Pons (tissue), 1 donor: ENCODE measurements around the gene GPR34.
A peak's percentile ranks its signal among the peaks of the same experiment; 100 is the strongest.
"Not testable (repeated sequence)": the region's sequence is repeated elsewhere in the genome, so short reads cannot be mapped to it uniquely, and the experiment has no call there.

Experiments
- DNase-seq: peaks from one replicate; pipeline ENCODE4 v3.0.0-alpha.2; 2016; ENCODE audit warnings: low spot score

Gene GPR34, protein sequence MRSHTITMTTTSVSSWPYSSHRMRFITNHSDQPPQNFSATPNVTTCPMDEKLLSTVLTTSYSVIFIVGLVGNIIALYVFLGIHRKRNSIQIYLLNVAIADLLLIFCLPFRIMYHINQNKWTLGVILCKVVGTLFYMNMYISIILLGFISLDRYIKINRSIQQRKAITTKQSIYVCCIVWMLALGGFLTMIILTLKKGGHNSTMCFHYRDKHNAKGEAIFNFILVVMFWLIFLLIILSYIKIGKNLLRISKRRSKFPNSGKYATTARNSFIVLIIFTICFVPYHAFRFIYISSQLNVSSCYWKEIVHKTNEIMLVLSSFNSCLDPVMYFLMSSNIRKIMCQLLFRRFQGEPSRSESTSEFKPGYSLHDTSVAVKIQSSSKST

DNA sequence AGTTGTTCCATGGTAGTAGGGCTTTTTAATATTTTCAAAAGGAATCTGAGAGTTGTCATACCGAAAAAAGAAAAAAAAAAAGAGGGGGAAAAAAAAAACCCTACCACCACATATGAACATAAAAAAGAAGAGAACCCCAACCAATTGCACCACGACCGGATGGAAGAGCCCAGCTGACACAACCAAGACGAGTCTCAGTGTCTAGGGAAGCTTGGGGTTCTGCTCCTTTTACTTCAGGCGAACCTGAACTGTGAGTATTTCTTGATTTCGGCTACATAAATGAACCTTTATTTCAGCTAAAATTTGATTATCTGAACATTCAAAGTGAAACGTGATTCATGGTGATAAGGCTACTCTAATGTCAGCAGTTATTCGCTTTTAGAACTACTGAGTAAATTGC, at the start of gene GPR34:
GPR34 (plus strand) TSS at position 139 of the 400 bp plus-strand sequence. CDS start 6,661 bp downstream, outside the sequence.
- DNase-seq, result peak; percentile 41

DNA sequence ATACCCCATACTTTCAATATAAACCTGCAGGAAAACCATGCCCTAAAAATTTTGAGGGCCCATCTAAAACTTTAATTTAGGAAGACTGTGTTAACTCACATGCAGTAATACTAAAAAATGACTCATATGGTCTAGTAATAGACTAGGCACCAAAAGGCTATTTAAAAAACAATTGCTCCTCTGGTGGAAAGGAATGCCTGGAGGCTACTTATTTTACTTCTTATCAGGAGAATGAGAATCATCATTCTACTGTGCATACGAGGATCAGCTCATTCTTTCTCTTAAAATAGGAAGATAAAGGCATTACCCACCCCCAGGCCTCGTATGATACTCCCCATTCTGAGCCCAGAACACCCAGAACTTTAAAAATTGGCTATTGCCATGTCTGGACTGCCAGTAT, 42.6 kb upstream of the GPR34 start:
- not testable (repeated sequence) for DNase-seq

DNA sequence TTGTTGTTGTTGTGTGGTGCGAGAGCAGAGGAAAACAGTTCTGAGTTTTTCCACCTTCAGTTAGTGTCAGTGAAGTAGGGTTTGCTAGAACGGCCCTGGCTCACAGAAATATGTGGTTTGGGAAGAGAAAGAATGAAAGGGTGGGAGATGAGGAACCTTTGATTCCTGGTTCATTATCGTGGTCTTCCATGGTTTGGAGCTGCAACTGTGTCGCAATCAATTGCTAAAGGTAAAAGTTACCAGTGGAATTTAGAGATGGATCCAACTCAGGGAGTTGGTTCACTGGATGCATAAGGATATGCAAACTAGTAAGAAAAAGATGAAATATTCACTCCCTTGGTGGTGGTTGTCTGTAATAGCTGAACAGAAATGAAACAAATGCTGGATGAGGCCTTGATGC, 35.6 kb upstream of the GPR34 start:
- DNase-seq, result no peak

DNA sequence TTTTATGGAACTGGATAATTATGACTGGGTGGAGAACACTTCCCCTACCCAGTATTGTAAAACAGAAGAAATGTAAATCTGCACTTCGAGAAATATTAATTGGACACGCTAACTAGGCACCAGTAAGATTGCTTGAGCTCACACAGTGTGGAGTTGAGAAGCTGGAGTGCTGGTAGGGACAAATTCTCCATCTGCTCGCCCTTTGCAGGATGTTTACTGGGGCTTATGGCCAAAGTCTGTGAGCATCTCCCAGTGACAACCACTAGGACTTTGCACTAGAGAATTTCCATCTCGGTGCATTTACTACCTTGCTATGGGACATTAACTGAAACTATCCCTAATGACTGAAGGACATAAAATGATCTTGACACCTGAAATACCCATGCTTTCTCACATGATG, 33.7 kb upstream of the GPR34 start:
- DNase-seq, result no peak

DNA sequence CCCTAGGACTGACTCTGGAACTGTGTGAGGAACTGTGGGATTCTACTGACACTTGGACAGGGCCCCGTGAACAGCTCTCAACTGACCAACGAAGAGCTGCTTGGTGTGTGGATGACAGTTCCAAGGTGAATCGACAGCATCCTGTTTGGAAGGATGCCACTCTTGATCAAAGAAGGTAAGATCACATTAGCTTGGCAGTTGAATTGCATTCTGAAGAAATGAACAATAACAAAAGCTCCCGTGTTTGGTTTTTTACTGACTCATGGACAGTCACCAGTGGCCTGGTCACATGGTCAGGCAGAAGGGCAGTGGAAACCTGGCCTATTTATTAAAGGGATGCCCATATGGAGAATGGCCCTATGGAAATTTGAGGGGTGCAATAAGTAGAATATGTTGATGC, 33.1 kb upstream of the GPR34 start:
- DNase-seq, result no peak

DNA sequence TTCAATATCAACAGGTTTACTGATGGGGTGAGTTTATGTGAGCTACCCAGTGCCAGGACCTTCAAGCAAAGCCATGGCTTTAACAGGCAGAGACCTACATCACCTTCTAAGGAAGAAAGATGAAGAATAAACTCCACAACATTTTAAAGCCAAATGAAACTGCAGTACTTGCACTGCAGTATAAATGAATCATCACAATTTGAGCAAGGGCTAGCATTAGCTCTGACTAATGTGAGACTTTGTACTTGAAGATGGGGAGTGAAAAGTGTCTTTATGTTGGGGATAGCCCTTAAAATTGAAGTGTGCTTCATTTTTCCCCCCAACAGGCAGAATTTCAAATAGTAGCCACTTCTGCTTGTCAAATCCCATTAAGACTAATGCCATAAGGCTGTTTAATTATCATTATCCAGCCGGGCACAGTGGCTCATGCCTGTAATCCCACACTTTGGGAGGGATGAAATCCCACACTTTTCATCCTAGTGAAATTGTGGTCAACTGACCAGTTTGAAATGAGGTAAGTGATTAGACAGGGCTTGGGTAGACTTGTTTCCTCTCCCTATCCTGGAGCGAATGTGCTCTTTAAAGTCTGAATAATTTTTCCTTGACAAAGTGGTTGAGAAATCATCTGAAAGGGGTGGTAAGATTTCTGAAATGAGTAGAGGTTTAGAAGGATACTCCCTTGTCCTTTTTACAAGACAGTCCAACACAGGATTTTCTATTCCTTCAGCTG, 27.2 kb upstream of the GPR34 start:
- no peak for DNase-seq

DNA sequence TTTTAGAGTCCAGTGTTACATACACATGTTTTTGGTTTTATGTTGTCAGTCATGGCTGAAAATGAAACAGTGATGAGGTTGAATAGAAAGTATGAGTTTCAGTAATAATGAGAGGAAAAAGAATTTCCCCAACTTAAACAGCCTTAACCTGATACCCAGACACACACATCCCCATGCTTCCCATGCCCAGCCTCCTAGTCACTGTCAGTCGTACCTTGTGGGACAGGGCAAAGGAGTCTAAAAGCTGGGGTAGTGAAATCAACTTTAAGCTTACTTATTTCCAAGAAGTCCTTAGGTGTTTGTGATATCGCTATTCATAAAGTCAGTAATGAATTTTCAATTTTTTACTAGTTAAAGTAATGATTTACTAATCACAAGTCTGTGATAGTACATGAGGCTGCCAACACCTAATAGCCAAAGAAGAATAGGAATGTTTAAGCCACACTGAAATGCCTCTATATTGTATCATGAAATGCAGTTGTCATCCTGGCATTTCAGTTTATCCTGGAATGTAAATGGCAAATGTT, 24.3 kb upstream of the GPR34 start:
- DNase-seq, result no peak

DNA sequence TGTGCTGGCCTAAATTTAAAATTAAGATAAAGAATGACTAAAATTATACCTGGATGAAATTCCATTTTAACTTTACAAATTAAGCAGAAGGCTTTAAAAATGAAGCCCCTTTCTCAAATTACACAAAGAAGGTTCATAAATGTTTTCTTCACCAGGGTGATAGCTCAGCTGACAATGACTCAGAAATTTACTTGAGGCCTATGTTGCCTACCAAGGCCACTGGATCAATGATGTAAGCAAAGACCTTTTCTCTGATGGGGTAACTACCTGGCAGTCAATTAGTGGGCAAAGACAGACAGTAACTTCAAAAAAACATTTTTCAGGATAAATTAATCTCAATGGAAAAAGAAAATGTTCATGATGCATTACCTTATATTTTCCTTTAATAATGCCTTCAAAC, 23.9 kb upstream of the GPR34 start:
- no peak for DNase-seq

DNA sequence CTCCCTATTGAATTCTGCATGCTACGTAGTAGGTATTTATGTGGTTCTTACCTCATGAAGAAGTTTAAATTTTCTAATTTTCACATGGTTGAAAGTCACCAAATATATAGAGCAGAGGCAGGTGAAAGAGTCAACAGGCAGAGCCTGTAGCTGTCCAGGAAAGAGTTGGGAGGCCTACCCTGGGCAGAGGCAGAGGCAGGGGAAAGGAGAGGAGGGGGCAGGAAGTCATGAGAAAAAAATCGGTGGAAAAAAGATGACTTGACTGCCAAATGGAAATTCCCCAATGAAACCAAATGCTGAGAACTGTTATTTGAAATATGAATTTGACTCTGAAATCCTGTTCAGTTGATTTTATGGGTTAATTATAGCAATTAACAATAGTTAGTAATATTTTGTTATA, 23.1 kb upstream of the GPR34 start:
- DNase-seq, result no peak

DNA sequence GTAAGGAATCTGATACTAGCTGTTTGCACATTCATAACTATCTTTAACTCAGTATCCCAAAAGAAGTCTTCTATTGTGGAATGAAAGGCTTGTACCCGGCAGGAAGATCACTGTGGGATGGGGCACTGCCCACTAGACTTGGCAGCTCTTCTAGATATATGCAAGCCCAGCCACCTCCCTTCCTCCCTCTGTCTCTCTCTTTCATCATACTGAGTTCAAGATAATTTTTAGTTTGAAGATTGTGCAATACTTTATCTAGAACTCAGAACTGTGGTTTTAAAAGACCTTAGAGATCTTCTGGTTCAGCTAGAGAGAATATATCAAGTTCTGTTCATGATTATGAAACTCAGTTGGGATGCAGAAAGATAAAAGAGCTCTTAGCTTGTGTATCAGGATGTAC, 22.5 kb upstream of the GPR34 start:
- DNase-seq, result no peak

DNA sequence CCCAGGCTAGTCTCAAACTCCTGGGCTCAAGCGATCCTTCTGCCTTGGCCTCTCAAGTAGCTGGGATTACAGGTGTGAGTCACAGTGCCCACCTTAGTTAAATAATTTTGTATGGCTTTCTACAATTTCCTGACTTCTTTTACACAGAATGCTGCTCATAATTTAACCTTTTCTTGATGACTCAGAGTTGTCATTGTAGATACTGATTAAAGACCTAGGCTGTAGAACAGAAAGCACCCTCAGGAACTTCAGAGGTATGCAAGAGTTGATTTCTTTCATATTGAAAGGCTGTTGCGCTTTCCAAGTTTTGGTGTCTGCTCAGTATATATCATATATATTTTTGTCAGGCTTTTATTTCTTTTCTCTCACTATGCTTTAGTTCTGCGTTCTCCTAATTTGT, 21.1 kb upstream of the GPR34 start:
- no peak for DNase-seq

DNA sequence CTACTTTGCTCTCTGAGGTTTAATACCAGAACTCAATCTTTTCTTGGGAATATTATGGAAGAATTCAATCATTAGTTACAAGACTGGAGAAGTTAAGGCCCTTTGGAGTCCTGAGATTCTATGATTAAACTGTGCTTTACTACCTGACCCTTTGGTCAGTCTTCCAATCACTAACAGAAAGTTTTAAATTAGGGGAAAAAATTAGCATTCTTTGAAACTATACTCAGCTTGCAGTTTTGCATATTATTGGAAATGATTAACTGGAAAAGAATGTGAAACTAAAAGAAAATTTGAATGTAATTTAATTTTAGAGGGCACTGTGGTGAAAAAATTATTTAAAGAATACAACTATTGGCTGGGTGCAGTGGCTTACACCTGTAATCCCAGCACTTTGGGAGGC, 18.7 kb upstream of the GPR34 start:
- no peak for DNase-seq

DNA sequence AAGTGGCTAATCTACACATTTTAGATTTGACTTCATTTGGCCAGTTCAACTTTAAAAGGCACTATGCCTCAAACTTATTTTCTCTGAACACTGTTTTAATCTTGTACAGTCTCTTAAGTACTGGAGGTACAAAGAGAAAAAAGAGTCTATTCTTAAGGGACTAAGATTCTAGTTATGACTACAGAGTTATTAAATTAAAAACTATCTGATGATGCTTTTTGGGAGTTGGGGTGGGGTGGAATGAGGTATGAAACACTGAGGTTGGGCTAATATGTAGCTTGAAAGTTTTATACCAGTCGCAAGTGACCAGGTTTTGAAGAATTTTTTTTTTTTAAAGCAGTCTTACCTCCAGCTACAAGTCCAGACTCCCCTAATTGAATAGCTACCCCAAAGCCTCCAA, 17.7 kb upstream of the GPR34 start:
- no peak for DNase-seq

DNA sequence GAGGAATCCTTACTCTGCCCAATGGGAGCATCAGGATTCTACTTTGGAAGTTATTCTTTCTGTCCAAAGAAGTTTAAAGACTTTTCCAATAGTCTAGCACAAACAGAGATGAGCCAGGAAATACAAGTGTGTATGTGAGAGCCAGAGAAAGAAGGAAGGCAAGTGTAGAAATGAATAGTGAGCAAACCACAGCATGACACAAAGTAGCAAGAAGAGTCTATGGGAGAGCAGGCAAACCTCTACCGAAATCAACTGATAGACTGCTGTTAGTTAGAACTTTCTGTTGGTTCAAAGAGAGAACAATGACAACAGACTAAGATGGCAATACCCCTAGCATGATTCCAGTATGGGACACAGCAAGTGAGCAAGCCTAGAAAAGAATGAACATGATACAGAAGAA, 16.1 kb upstream of the GPR34 start:
- DNase-seq, result no peak

DNA sequence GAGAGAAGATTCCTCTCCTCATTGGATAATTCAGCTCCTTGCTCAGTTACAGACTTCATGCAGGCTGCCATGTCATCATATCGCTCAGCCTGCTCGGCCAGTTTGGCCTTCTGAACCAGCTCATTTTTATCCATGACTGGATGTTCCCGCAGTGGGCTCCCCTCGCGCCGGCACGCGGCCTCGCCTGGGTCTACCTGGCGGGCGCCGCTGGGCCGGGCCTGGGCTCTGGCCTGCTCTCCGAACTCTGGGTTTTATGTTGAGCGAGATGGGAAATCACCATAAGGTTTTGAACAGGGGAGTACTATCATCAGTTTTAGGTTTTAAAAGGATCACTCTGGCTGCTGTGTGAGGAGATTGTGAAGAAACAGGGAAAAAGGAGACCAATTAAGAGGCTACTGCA, 12.4 kb upstream of the GPR34 start:
- not testable (repeated sequence) for DNase-seq

DNA sequence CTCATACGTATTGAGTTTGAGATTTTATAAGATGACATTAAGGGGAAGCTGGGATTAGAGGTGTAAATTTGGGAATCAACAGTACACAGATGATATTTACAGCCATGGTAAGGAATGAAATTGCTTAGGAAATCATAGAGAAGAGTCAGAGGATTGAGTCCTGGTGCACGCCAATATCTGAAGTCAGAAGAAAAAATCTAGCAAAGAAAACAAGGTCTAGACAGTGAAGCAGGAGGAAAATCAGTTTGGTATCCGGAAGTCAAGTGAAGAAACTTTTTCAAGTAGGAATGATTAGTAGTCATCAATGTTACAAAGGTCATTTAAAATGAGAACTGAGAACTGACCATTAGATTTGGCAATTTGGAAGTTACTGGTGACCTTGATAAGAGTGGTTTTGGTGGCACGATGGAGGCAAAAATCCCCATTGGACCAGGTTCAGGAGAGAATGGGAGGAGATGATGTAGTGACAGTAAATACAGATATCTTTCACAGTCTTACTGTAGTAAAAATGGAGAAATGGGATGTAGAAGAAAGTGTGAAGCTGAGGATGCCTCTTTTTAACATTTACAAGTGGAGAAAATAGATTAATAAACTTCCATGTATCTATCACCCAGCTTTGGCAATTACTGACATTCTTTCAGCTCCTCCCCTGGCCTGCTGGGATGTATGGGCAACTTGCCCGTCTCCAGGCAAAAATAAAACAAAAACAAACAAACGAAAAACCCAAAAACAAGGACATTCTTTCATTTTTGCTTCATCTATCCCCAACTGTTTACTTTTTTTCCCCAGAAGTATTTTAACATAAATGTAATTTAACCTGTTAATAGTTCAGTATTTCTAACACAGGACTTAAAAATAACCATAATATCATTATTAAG, 11.4 kb upstream of the GPR34 start:
- no peak for DNase-seq

DNA sequence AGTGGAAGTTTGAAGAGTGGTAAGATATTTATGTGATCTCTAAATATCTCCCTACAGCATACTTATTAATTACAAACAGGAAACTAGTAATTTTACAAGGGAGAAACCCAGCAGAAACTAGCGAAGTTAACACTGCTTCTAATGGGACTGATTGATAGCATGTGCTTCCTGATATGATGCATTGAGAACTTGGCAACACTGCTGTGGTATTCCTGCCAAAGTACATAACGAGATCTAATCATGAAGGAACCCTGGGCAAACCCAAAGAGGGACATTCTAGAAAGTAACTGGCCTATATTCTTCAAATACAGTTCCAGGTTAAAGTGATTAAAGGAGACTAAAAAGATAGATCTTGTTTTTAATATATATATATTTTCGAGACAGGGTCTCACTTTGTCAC, 4.6 kb upstream of the GPR34 start:
- DNase-seq, result no peak

DNA sequence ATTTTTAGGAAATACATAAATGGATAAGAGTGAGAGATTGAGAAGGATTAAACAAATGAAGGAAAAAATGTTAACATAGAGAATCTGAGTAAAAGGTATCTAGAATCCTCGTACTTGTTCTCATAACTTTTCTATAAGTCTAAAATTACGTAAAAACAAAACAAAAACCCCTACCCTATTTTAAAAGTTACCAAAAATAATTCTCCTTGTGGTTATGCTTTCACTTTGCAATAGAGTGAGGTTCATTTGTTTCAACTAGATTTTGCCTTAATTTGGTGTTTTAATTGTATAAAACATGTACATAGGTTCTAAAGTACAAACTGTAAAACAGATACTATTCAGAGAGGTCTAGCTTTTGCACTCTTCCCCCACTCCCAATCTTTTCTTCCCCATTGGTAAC, 3.8 kb upstream of the GPR34 start:
- no peak for DNase-seq

DNA sequence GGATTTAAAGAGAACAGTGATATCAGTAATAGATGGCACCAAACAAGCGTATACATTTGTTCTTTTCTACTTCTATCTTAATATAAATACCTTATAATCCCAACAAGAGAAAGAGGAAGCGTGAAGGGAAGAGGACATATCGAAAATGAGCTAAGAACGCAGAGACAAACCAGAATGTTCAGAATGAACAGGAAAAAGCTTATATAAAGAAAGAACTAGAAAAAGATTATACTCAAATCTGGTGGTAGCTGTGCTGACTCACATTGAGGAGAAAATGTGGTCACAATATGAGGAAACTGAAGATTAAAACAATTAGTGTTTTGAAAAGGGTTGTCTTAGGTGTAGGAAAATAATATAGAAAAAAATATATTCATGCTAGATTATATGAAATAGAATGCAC, 2.0 kb upstream of the GPR34 start:
- no peak for DNase-seq

DNA sequence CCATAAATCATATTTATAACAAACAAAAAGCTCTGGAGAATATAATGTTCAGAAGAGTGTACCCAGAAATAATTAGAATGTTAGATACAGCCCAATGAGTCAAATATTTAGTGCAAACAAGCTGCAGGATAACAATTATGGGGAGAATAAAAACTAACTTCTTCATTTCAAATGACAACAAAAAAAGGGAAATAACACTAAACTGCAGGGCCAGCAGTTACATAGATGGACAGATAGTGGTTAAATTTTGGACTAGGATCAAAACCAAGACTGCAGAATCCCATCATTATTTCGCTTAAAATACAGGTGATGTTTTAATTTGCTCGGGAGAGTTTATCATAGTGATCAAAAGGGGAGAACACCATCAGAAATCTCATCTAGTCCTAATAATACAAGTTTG, 617 bp upstream of the GPR34 start:
- DNase-seq, result peak; percentile 23

DNA sequence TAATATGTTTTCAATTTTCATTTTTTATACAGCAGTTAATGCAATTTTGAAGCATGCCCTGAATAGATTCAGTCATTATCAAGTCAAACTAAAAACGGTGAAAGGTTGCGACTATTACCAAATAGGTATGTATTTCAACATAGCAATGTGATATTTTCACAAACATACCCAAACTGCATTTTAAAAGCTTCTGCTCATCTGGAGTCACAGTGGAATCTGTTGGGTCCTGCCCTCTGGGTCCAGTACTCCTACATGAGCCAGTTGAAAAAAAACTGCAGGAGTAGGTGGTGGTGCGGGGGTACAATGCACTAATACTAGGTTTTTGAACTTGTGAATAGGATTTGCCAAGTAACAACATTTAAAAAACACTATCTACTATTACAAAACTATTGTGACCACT, 938 bp downstream of the GPR34 start:
- DNase-seq, result no peak

DNA sequence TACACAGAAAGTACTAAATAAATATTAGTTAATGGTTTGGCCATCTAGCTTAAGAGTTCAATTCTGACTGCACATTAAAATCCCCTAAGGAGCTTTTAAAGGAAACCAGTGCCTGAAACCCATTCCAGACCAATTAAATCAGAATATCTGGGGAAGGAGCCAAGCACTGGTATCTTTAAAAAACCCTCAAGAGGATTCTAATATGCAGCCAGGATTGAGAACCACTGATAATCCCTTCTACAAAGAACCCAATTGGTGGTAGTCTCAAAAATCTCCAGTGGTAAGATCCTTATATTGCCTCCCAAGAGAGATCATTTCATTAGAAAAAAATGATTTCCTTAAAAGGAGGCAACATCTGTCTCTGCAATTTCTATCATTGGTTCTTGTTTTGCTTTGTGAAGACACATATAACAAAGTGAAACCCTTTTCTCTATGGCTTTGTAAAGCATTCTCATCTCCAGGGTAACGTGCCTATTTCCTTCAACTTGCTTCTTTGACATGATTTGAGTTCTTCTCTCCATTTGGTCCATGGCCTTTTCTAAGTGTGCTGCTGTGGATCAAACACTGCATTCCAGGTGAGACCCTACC, 3.5 kb downstream of the GPR34 start:
- no peak for DNase-seq
